PFSK-1 (cell line): ENCODE data around the gene RGS7.

Experiments used
- FOXP2 ChIP-seq: optimal IDR thresholded peaks from 2 replicates; pipeline ENCODE3; 2011; ENCODE audit warnings: borderline replicate concordance, control low read depth, inconsistent platforms; ENCODE audit not compliant: insufficient read depth; ENCODE audit errors: extremely low read length, extremely low read depth
- POLR2AphosphoS5 ChIP-seq: IDR thresholded peaks from 2 replicates; pipeline ENCODE4 v1.6.1; 2012; ENCODE audit warnings: low read depth, mild to moderate bottlenecking, control low read depth, low read length, moderate library complexity
- REST ChIP-seq, 2 experiments: IDR thresholded peaks; 2 replicates each; pipeline versions ENCODE4 v1.6.1 to v1.8.0; 2011 to 2012; ENCODE audit warnings: low read depth in 2 of 2, low read length in 2 of 2, control low read depth in 1 of 2, inconsistent platforms in 1 of 2, mild to moderate bottlenecking in 1 of 2, moderate library complexity in 1 of 2; ENCODE audit not compliant: insufficient read depth in 1 of 2
- SIN3A ChIP-seq: IDR thresholded peaks from 2 replicates; pipeline ENCODE4 v1.6.1; 2012; ENCODE audit warnings: mild to moderate bottlenecking, low read length, moderate library complexity, borderline replicate concordance; ENCODE audit not compliant: insufficient read depth
- TAF1 ChIP-seq: IDR thresholded peaks from 2 replicates; pipeline ENCODE4 v1.6.1; 2012; ENCODE audit warnings: low read length, control low read depth, borderline replicate concordance; ENCODE audit not compliant: insufficient read depth

RGS7 gene

GRCh38 chr1:240917976-240918375, 439.0 kb downstream of the RGS7 start:
- no peak for TF ChIP-seq TAF1
- no peak for TF ChIP-seq SIN3A
- TF ChIP-seq REST (IDR thresholded peaks at IDR 0.05; ENCODE audit: insufficient read depth in 1 of 2, low read depth in 2 of 2, low read length in 2 of 2) = no peak
- TF ChIP-seq POLR2AphosphoS5 = no peak
- TF ChIP-seq FOXP2 = no peak

GRCh38 chr1:240914506-240914905, 442.5 kb downstream of the RGS7 start:
- TF ChIP-seq SIN3A (no peak), REST (IDR thresholded peaks at IDR 0.05; ENCODE audit: insufficient read depth in 1 of 2, low read depth in 2 of 2, low read length in 2 of 2) (no peak)

GRCh38 chr1:240912821-240913220, 444.2 kb downstream of the RGS7 start:
- TF ChIP-seq REST (IDR thresholded peaks at IDR 0.05; ENCODE audit: insufficient read depth in 1 of 2, low read depth in 2 of 2, low read length in 2 of 2) = no peak
- no peak for TF ChIP-seq POLR2AphosphoS5
- TF ChIP-seq SIN3A = no peak
- TF ChIP-seq TAF1 = no peak
- TF ChIP-seq FOXP2 = no peak

GRCh38 chr1:240909701-240910457, 447.1 kb downstream of the RGS7 start:
- TF ChIP-seq REST (IDR thresholded peaks at IDR 0.05; ENCODE audit: insufficient read depth in 1 of 2, low read depth in 2 of 2, low read length in 2 of 2) (no peak), FOXP2 (no peak), SIN3A (no peak), TAF1 (no peak), POLR2AphosphoS5 (no peak)

GRCh38 chr1:240906477-240906876, 450.5 kb downstream of the RGS7 start:
- TF ChIP-seq REST (IDR thresholded peaks at IDR 0.05; ENCODE audit: insufficient read depth in 1 of 2, low read depth in 2 of 2, low read length in 2 of 2) (no peak), FOXP2 (no peak), POLR2AphosphoS5 (no peak), SIN3A (no peak), TAF1 (no peak)
